Suppressor macrophage treated with lipopolysaccharide for 1 hour (primary cell): ENCODE data around the gene TSHZ1.

Source experiments
- DNase-seq, 3 donors: peaks; one replicate each; pipeline ENCODE4 v3.0.0-alpha.2; 2020 to 2022

Gene TSHZ1

GRCh38 chr18:75249672-75250470 lies 39.3 kb downstream of the TSHZ1 start:
- peak in 2 of 3 donors; percentile 9 to 17 for DNase-seq

GRCh38 chr18:75250471-75250821 lies 39.8 kb downstream of the TSHZ1 start:
- no peak for DNase-seq

GRCh38 chr18:75251466-75251865 lies 40.9 kb downstream of the TSHZ1 start:
- DNase-seq: no peak

DNA sequence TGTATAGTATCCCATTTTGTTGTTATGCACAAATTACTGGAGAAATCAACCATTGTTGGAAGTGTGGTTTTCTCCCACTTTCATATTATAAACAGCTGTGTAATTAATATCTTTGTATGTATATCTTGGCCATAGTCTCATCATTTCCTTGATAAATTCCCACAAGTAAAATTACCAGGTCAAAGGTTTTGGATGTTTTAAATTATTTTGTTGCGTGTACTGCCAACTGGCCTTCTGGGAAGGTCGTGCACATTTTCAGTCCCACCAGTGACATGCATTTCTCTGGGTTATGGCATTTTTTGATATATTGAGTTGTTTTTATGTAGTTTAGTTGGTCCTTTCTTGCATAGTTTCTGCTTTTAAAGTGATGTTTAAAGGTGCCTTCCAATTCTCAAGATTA lies 41.5 kb downstream of the TSHZ1 start:
- DNase-seq: no peak

GRCh38 chr18:75253043-75253442 lies 42.4 kb downstream of the TSHZ1 start:
- no peak for DNase-seq

DNA sequence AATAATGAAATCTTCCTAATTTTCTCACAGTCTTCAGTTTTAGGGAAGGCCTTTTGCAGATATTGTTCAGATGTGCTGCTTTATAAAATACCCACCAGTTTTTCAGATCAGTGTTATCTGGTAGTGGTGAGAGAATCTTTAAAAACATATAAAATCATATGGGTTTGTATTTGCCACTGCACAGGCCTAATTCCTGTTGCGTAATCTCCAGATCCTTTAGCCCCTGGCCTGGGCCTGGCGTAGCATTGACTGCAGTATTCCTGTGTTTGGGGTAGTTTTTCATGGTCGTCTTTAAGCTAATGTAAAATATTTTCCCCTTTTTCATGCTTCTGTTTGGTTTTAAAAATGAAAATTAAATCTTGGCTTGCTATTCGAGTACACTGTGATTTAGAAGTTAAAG lies 43.2 kb downstream of the TSHZ1 start:
- DNase-seq: peak in 1 of 3 donors; percentile 11

- DNase-seq: no peak
Observed at GRCh38 chr18:75255094-75255493, 44.5 kb downstream of the TSHZ1 start.

DNA sequence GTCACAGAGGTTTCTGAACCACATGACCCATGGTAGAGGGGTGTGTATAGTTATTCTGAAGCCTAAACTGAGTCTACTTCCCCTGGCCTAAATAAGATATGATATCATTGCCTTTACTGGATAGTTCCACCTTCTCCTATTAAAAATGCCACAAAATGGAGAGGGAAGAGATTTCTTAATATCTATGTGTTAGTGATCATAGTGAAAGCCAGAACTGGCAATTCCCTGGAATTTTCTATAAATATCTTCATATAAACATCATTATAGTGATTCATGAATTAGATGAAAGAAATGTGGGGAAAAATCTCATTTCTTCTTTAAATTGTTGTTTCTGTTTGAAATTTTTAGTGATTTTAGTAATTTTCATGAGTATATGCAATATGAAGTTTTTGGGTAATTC lies 45.8 kb downstream of the TSHZ1 start:
- peak in 2 of 3 donors; percentile 14 to 31 for DNase-seq

GRCh38 chr18:75257605-75258004 lies 47.0 kb downstream of the TSHZ1 start:
- DNase-seq: no peak

DNA sequence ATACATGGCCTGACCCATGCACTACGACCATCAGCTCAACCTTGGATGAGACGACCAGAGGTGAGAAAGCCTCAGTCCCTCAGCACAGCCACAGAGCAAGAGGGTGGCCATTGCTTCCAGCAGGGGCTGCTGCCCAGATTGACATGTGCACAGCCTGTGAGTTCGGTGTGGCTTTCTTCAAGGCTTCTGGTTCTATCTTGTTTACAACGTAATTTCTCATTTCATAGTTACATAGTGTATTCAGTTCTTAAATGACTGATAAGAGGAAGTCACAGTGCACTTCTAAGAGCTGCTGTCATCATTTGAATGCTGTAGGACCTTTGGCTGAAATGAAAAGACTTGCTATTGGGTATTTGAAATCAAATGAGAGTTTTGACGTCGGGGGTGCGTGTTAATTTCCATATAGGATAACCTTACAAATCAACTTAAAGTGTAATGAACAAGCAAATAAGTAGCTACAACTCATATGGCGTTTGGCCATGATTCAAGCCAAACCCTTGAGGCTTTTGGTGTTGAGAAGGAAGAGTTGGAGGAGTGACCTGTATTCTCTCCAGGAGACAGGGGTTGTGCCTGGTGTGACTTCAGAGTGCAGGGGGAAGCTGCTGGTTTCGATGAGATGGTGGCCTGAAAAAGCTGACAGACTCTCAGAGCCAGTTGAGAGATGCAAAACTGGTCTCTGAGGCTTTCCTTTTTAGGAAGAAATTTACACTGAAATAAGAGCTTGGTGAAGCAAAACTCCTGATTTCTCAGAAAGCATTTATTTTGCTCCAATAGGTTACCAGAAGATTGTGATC lies 51.0 kb downstream of the TSHZ1 start:
- peak in 1 of 3 donors; percentile 12 for DNase-seq

DNA sequence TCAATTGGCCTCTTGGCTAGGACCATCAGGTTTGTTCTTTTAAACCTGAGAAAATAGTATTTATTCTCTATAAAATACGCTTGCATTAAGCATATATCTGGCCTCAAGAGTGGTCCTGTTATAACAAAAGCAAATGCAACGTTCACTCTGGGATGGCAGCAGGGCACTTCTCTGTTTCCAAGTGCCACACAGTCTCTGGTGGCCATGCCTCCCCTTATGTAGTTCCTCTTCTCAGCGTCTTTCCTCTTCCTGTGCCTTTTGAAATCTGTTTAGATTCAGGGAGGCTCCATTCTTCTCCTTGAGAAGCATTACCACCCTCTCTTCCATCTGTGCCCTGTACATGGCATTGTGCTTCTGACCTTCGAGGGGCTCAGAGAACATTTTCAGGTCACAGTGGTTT lies 51.9 kb downstream of the TSHZ1 start:
- peak in 2 of 3 donors; percentile 52 to 54 for DNase-seq

DNA sequence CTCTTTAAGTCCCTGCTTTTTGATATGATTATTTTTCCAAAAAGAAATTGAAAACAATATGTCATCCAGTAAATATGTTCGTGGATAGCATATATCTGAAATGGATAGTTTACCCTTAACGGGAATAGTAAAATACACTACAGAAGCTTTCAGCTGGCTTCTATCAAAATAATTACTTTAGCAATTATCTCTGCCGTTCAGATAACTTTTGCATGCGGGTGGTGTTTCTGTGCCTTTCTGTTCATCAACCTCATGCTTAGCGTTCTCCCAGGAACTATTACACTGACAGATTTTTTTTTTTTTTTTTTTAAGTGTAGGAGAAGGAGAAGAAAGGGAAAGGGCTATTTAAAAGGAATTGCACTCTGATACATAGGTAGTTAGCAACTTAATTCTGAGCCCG lies 53.6 kb downstream of the TSHZ1 start:
- DNase-seq: no peak

- no peak for DNase-seq
Observed at GRCh38 chr18:75264926-75265597, 54.5 kb downstream of the TSHZ1 start.

DNA sequence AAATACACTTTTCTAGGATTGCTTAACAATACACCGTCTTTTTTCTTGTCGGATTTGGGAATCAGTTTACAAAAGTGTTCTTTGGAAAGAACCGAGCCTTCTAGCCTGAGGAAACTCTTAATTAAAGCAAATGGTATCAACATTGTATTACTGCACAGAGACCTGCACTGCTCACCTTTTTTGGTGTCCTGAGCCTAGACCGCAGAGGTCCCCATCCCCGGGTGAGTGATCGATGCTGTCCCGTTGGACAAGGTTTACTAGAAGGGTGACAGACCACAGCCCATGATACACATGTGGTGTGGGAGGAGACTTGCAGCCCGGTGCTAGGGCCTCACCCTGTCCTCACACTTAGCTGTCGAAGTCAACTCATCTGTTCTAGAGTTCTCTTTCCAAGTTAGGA lies 55.3 kb downstream of the TSHZ1 start:
- no peak for DNase-seq

DNA sequence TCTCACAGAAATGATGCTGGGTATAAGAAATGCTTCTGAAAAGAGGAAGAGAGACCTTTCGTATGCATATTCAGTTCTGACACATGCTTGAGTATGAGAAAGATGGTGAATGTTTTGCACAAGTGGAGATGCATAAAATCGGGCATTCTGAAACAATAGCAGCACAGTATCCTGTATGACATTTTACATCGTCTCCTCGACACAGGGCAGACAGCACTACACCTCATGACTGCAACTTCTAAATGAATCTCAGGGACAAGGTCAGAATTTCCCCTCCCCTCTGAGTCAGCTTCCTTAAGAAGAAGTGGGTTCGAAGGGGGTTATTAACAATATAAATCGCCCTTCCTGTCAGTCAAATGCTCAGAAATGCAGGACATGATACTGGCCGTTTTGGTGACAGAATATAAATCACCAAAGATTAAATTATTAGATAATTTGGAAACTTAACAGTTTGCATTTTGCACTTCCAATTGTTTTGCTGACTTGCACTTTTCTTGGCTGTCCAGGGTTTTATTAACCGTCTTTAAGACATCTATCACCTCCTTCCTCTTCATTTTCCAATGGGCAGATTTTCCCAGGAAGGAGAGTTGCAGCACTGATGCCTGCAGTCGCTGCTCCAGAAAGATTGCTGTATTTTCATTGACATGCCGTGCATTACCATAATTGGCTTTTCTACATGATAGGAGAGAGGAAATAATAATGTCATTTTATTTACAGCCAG lies 57.2 kb downstream of the TSHZ1 start:
- peak; percentile 62 to 72 (median 64) for DNase-seq

DNA sequence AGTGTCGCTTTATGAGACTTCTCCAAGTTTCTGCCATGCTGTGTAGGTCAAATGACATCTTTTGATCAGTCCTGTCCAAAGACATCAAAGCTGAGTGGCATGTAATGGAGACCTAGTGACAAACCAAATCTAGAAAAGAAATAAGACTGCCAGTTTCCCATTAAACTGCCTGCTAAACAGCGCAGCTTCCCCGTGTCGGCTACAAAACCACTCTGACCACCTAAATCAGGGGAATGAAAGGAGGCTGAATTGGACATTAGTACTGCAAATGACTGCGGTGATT lies 57.7 kb downstream of the TSHZ1 start:
- DNase-seq: no peak

DNA sequence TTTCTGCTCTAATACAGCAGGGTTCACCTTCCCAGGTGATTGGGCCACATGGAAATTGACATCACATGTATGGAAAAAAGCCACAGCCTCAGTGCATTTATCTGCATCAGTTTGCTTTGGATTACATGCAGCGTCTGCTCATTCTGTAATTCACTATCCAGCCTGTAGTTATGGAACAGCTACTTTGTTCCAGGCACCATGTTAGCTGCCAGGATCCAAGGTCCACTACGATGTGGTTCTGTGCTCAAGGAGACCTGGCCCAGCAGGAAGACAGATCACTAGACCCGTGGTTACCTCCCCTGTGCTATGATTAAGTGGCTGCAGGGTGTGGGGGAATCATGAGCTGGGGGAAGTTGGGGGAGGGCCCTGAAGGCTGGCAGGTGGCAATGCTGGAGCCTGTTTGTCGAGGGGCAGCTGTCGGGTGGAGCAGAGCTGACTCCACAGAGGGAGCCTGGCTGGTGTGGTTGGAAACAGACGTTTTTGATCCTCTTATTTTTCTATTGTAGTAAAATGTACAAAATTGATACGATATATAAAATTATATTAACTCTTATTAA lies 58.6 kb downstream of the TSHZ1 start:
- no peak for DNase-seq

- no peak for DNase-seq
Observed at GRCh38 chr18:75269696-75270095, 59.1 kb downstream of the TSHZ1 start.

- DNase-seq: no peak
Observed at GRCh38 chr18:75271952-75272351, 61.4 kb downstream of the TSHZ1 start.

- DNase-seq: no peak
Observed at GRCh38 chr18:75273817-75274216, 63.2 kb downstream of the TSHZ1 start.

DNA sequence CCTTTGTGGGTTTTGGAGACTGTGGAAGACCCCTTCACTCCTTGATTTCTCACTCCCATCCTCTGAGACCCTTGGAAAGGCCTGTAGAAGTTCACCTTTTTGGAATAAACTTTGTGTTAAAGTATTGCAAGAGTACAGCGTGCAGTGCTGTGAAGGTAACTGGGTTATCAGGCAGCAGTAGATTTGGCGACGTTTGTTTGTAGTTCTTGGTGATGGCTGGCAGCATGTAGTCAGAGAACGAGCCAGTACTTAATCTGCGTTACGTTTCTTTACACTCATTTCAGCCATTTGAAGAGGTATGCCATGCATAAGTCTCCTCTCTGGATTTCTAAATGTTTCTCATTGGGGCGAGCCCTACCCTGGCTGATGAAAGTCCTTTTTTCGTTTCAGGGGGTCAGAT lies 64.6 kb downstream of the TSHZ1 start:
- no peak for DNase-seq

GRCh38 chr18:75276818-75277609 lies 66.4 kb downstream of the TSHZ1 start:
- DNase-seq: peak; percentile 40 to 49 (median 46)
